ENCODE results near the gene ARHGEF2. TPM values are rescaled to one million over a fixed set of nuclear protein-coding genes. Genes with fewer than 3 reads are reported as not detected.

Gene ARHGEF2
- total and polyA plus RNA-seq, 9 of the 15 experiments (the other 6 are each of a cell fraction or from before 2014, with no cell fraction given), result 7.1 to 162 (median 62.2) TPM

DNA sequence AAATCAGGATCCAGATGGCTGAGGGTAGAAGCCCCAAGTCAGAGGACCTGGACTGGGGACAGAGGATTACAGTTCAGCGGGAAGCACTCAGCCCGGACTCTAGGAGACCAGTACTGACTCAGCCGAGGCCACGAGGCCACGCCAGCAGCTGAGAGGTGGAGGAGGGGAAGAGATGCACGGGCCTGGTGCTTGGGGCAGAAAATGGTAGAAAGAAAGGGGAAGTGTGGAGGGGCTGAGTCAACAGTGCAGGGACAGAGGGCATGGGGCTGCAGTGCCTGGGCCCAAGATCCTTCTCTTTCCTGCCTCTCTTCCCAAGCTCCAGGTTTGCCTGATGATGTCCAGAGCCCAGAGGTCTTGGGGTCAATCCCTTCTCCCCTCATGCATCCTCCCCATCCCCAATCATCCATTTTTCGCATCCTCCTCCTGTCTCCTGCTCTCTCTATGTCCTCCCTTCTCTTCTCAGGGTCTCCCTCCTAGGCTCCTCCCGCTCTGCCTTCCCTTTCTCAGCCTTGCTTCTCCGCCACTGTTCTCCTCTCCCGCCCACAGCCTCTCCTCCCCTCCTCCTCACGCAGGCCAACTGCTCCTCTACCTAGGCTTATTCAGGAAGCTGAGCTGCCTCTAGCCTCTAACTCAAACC is 7.7 kb downstream of the ARHGEF2 start (continued):
- TF ChIP-seq TRIM25 (IDR thresholded peaks at IDR 0.05; ENCODE audit: borderline replicate concordance) (no peak), ZNF239 (CRISPR knock-in tag; IDR thresholded peaks at IDR 0.05) (no peak), CHD2 (IDR thresholded peaks at IDR 0.05; ENCODE audit: low read depth, low read length) (no peak), U2AF2 (optimal IDR thresholded peaks at IDR 0.05; ENCODE audit: low read depth, low read length) (no peak), ATF7 (IDR thresholded peaks at IDR 0.05) (peak; percentile 43; the same call in 1 of the 2 replicates), DACH1 (IDR thresholded peaks at IDR 0.05; ENCODE audit: partially characterized antibody) (peak; percentile 64), ZNF740 (CRISPR knock-in tag; IDR thresholded peaks at IDR 0.05) (peak; percentile 76), ZNF740 (tag; IDR thresholded peaks at IDR 0.05) (no peak), NFXL1 (CRISPR knock-in tag; IDR thresholded peaks at IDR 0.05) (no peak), BRF1 (IDR thresholded peaks at IDR 0.05; ENCODE audit: borderline replicate concordance, extremely low read depth, insufficient read length) (no peak), CHD1 (IDR thresholded peaks at IDR 0.05; ENCODE audit: low read length) (peak; percentile 23), ELK1 (CRISPR knock-in tag; IDR thresholded peaks at IDR 0.05) (no peak), TAF15 (IDR thresholded peaks at IDR 0.05; ENCODE audit: low read depth, low read length) (no peak), ZKSCAN1 (IDR thresholded peaks at IDR 0.05; ENCODE audit: low read depth, low read length) (no peak)
- TF ChIP-seq, protein P1, sequence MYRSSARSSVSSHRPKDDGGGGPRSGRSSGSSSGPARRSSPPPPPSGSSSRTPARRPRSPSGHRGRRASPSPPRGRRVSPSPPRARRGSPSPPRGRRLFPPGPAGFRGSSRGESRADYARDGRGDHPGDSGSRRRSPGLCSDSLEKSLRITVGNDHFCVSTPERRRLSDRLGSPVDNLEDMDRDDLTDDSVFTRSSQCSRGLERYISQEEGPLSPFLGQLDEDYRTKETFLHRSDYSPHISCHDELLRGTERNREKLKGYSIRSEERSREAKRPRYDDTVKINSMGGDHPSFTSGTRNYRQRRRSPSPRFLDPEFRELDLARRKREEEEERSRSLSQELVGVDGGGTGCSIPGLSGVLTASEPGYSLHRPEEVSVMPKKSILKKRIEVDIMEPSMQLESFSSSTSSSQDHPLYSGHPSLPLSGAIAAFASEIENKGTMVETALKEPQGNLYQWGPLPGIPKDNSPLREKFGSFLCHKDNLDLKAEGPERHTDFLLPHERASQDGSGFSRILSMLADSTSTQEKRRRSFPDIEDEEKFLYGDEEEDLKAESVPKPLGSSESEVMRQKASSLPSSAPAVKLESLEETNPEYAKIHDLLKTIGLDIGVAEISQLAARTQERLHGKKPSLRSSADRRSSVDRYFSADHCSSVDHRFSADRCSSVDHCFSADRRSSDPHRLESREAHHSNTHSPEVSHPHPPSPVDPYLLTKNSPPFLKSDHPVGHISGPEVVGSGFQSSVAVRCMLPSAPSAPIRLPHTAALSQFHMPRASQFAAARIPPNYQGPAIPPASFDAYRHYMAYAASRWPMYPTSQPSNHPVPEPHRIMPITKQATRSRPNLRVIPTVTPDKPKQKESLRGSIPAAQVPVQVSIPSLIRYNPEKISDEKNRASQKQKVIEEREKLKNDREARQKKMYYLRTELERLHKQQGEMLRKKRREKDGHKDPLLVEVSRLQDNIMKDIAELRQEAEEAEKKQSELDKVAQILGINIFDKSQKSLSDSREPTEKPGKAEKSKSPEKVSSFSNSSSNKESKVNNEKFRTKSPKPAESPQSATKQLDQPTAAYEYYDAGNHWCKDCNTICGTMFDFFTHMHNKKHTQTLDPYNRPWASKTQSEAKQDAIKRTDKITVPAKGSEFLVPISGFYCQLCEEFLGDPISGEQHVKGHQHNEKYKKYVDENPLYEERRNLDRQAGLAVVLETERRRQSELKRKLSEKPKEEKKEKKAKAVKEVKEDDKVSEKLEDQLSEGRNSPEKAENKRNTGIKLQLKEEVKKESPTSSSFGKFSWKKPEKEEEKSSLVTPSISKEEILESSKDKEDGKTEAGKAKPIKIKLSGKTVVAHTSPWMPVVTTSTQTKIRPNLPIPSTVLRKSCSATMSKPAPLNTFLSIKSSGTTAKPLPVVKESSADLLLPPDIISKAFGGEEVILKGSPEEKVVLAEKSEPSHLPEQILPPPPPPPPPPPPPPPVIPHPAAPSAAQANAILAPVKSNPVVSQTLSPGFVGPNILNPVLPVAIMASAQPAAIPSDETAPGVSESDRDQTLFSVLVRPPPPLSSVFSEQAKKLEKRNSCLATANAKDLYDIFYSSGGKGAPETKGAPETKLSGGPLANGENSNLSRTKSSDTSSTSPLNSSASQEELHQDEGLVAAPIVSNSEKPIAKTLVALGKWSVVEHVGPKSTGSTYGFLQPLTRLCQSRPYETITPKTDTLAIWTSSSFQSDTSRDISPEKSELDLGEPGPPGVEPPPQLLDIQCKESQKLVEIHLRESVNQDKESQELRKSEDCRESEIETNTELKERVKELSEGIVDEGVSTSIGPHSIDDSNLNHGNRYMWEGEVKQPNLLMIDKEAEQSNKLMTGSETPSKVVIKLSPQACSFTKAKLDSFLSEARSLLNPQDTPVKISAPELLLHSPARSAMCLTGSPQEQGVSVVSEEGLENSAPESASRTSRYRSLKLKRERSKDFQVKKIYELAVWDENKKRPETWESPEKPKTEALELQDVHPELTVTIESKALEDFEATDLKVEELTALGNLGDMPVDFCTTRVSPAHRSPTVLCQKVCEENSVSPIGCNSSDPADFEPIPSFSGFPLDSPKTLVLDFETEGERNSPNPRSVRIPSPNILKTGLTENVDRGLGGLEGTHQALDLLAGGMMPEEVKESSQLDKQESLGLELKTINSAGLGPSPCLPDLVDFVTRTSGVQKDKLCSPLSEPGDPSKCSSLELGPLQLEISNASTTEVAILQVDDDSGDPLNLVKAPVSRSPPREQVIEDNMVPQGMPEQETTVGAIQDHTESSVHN (IDR thresholded peaks at IDR 0.05; ENCODE audit: borderline replicate concordance in 1 of 2, low read depth in 1 of 2), result peak in 1 of 2 experiments; percentile 87; a peak in 2 of 4 replicates

Data from K562 (cell line).